Type B pancreatic cell (in vitro differentiated cells): ENCODE results near the gene KIF6. TPM values are rescaled to one million over a fixed set of nuclear protein-coding genes. Genes with fewer than 3 reads are reported as not detected.
"Not testable (repeated sequence)": the region's sequence is repeated elsewhere in the genome, so short reads cannot be mapped to it uniquely, and the experiment has no call there.

ENCODE experiments used
- DNase-seq: peaks from one replicate; pipeline ENCODE4 v3.0.0; 2021; ENCODE audit warnings: mixed read lengths; ENCODE audit not compliant: unreplicated experiment; ENCODE audit errors: extremely low spot score
- H3K27ac Mint-ChIP-seq: 2 replicates; pipeline ENCODE4 v1.8.0; 2021; ENCODE audit warnings: mild to moderate bottlenecking, mixed read lengths
- H3K27me3 Mint-ChIP-seq: 2 replicates; pipeline ENCODE4 v1.8.0; 2021; ENCODE audit warnings: mixed read lengths
- H3K36me3 Mint-ChIP-seq: 2 replicates; pipeline ENCODE4 v1.8.0; 2021; ENCODE audit warnings: mixed read lengths
- H3K4me1 Mint-ChIP-seq: one replicate; pipeline ENCODE4 v1.8.0; 2021; ENCODE audit warnings: mixed read lengths; ENCODE audit not compliant: unreplicated experiment
- H3K4me3 Mint-ChIP-seq: 2 replicates; pipeline ENCODE4 v1.8.0; 2021; ENCODE audit warnings: mild to moderate bottlenecking, mixed read lengths
- H3K9me3 Mint-ChIP-seq: 2 replicates; pipeline ENCODE4 v1.8.0; 2021; ENCODE audit warnings: mixed read lengths
- total RNA-seq: library from RNA; stranded (reverse); gene quantifications from 2 replicates; pipeline ENCODE4 v1.2.1, GENCODE V29; 2021; ENCODE audit warnings: low replicate concordance
- TF ChIP-seq, protein P1 (sequence below): fragments of 200-600 bp; sonication (generic); conservative IDR thresholded peaks from 2 replicates; pipeline ENCODE4 v1.5.0; 2021; ENCODE audit warnings: antibody characterized with exemption, mild to moderate bottlenecking

Gene KIF6
- total RNA-seq, 1 donor from 2014 or later, result 3.3 TPM

GRCh38 chr6:39685938-39686337, 39.3 kb downstream of the KIF6 start:
- Mint-ChIP-seq H3K9me3 (no peaks in the 10 kb centered on the region), H3K27me3 (no peaks in the 10 kb centered on the region), H3K4me3 (no peak overlapping the region), H3K36me3 (no peaks in the 10 kb centered on the region), H3K4me1 (peaks cover 9% of the 10 kb centered on the region), H3K27ac (no peak overlapping the region)
- DNase-seq, result no peak
- TF ChIP-seq, protein P1, sequence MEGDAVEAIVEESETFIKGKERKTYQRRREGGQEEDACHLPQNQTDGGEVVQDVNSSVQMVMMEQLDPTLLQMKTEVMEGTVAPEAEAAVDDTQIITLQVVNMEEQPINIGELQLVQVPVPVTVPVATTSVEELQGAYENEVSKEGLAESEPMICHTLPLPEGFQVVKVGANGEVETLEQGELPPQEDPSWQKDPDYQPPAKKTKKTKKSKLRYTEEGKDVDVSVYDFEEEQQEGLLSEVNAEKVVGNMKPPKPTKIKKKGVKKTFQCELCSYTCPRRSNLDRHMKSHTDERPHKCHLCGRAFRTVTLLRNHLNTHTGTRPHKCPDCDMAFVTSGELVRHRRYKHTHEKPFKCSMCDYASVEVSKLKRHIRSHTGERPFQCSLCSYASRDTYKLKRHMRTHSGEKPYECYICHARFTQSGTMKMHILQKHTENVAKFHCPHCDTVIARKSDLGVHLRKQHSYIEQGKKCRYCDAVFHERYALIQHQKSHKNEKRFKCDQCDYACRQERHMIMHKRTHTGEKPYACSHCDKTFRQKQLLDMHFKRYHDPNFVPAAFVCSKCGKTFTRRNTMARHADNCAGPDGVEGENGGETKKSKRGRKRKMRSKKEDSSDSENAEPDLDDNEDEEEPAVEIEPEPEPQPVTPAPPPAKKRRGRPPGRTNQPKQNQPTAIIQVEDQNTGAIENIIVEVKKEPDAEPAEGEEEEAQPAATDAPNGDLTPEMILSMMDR, result no peak

GRCh38 chr6:39685489-39685826, 39.8 kb downstream of the KIF6 start:
- Mint-ChIP-seq H3K9me3 (no peaks in the 10 kb centered on the region), H3K27ac (no peak overlapping the region), H3K27me3 (no peaks in the 10 kb centered on the region), H3K36me3 (no peaks in the 10 kb centered on the region), H3K4me3 (no peak overlapping the region), H3K4me1 (peaks cover 9% of the 10 kb centered on the region)
- TF ChIP-seq, protein P1, result no peak
- DNase-seq, result no peak

GRCh38 chr6:39684790-39685488, 40.3 kb downstream of the KIF6 start:
- H3K27me3 Mint-ChIP-seq, result no peaks in the 10 kb centered on the region
- no peaks in the 10 kb centered on the region for H3K36me3 Mint-ChIP-seq
- TF ChIP-seq, protein P1, result no peak
- H3K4me1 Mint-ChIP-seq, result peaks cover 9% of the 10 kb centered on the region
- H3K9me3 Mint-ChIP-seq, result no peaks in the 10 kb centered on the region
- no peak overlapping the region for H3K4me3 Mint-ChIP-seq
- H3K27ac Mint-ChIP-seq, result no peak overlapping the region
- DNase-seq, result no peak

DNA sequence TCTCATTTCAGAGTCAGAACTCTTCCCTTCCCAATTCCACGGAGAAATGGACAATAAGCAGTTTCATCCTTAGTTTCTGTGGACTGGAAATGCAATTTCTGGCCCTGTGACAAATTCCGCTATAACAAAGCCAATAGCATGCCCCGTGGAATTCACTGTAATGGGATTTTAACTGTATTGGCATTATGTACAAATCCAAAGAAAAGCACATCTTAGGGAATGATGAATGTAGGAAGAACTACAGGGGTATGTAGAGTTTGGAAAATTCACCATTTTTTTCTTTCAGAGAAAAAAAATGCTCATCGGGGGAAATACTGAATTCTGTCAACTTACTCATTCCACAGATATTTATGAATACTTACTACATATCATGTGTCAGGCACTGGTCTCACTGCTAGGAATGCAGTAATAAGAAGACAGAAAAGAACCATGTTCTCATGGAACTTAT, 43.5 kb downstream of the KIF6 start:
- no peak overlapping the region for H3K4me3 Mint-ChIP-seq
- H3K9me3 Mint-ChIP-seq, result no peaks in the 10 kb centered on the region
- TF ChIP-seq, protein P1, result no peak
- no peak for DNase-seq
- no peak overlapping the region for H3K27ac Mint-ChIP-seq
- H3K4me1 Mint-ChIP-seq, result peaks cover 9% of the 10 kb centered on the region
- H3K36me3 Mint-ChIP-seq, result no peaks in the 10 kb centered on the region
- no peaks in the 10 kb centered on the region for H3K27me3 Mint-ChIP-seq

DNA sequence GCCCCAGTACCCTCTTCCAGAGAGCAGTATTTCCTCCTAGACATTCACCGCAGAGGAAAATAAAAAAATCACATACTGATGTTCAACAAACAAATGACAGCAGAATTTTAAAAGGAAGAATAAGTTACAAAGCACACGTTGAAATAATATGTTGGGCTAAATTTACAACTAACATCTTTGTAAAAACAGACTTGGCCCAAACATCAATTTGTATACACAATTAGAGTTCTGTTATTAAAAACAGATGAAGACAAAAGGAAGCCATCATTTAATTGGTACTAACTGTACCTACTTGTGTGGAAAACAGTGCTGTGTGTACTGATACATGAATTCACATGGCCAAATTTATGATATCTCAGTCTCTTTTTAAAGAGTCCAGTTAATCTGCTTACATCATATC, 46.3 kb downstream of the KIF6 start:
- no peak overlapping the region for H3K27ac Mint-ChIP-seq
- H3K4me3 Mint-ChIP-seq, result no peak overlapping the region
- DNase-seq, result no peak
- no peaks in the 10 kb centered on the region for H3K27me3 Mint-ChIP-seq
- TF ChIP-seq, protein P1, result no peak
- peaks cover 6% of the 10 kb centered on the region for H3K9me3 Mint-ChIP-seq
- no peaks in the 10 kb centered on the region for H3K4me1 Mint-ChIP-seq
- H3K36me3 Mint-ChIP-seq, result no peaks in the 10 kb centered on the region

DNA sequence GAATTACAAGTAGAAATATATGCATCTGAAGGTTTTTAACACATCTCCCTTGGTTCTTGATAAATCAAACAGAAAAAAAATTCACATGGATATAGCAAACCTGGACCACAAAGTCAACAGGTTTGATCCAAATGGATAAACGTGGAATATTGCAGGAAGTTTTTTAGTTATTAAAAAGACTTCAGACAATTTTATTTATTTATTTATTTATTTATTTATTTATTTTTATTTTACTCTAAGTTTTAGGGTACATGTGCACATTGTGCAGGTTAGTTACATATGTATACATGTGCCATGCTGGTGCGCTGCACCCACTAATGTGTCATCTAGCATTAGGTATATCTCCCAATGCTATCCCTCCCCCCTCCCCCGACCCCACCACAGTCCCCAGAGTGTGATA, 47.9 kb downstream of the KIF6 start:
- H3K27ac Mint-ChIP-seq, H3K4me3 Mint-ChIP-seq, H3K36me3 Mint-ChIP-seq, DNase-seq, H3K4me1 Mint-ChIP-seq, H3K27me3 Mint-ChIP-seq: not testable (repeated sequence)
- H3K9me3 Mint-ChIP-seq, result peaks cover 11% of the 10 kb centered on the region
